Left lung (tissue), 10 donors: ENCODE results near the gene CCDC102B. TPM values are rescaled to one million over a fixed set of nuclear protein-coding genes. Genes with fewer than 3 reads are reported as not detected.

Experiments
- ATAC-seq: fragments of 200-7000 bp; cut with Tn5 transposase; one replicate; pipeline ENCODE4 v1.9.1; 2020; ENCODE audit warnings: moderate library complexity
- DNase-seq, 4 donors: peaks; one replicate each; pipeline ENCODE4 v3.0.0-alpha.2; 2013 to 2020
- H3K27ac ChIP-seq, 2 donors: fragments of 200-600 bp; sonication (generic) in 1 of 2; one replicate each; pipeline versions ENCODE4 v1.5.0 to v1.8.0; 2020 to 2021
- H3K27me3 ChIP-seq, 2 donors: fragments of 200-600 bp; sonication (generic) in 1 of 2; one replicate each; pipeline versions ENCODE4 v1.5.0 to v1.8.0; 2020 to 2021
- H3K36me3 ChIP-seq, 2 donors: fragments of 200-600 bp; sonication (generic) in 1 of 2; one replicate each; pipeline versions ENCODE4 v1.5.0 to v1.8.0; 2020 to 2021
- H3K4me1 ChIP-seq, 2 donors: fragments of 200-600 bp; one replicate each; pipeline ENCODE4 v1.8.0; 2021
- H3K4me3 ChIP-seq, 2 donors: fragments of 200-600 bp; sonication (generic) in 1 of 2; one replicate each; pipeline versions ENCODE4 v1.5.0 to v1.8.0; 2020 to 2021; ENCODE audit warnings: mild to moderate bottlenecking in 1 of 2
- H3K9me3 ChIP-seq, 2 donors: fragments of 200-600 bp; sonication (generic) in 1 of 2; one replicate each; pipeline versions ENCODE4 v1.5.0 to v1.8.0; 2020 to 2021
- CTCF ChIP-seq, 2 donors: fragments of 200-600 bp; sonication (generic) in 1 of 2; IDR thresholded peaks; one replicate each; pipeline versions ENCODE4 v1.5.0 to v1.8.0; 2021; ENCODE audit warnings: antibody characterized with exemption in 2 of 2
- intact Hi-C, 2 donors: fragments of 100-400 bp; cut with DNase I; formaldehyde crosslinking; loops; one replicate each; pipeline versions ENCODE4 v1.11.2 to v1.14.2; 2022
- polyA plus RNA-seq, 6 donors: library from polyadenylated mRNA; unstranded; fragments of 120-200 nt; gene quantifications; one replicate each; pipeline ENCODE4 v1.2.1, GENCODE V29; 2013; ENCODE audit not compliant: insufficient read length in 6 of 6
- total RNA-seq, 2 donors: library from RNA; stranded (reverse); fragmentation: NEBNext Ultra II Directional; extraction: Animal tissue kit (Norgen Biotek cat#: 25700); gene quantifications; one replicate each; pipeline ENCODE4 v1.2.1, GENCODE V29; 2021
- donor health status: DM: no; HTN: yes; CAD: no.
- donor health status: DM: no; HTN: no; CAD: no.

CCDC102B gene
- total and polyA plus RNA-seq, 8 donors: 10.6 to 78.3 (median 15.6) TPM

DNA sequence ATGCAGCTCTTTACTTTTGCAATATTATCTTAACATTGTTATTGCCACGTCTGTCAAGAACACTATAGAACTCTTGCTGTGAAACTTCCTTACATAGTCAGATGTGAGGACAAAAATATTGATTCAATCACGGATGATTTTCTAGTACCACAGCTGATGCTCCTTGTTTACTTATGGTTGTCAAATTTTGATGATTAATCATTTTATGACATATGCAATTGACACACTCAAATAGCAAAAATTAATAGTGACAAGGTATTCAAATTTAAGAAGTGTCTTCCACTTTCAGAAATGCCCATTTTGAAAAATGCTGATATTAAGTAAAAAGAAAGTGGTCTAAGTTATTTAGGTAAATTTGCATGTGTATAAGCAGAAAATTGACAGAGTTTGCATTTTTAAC lies 284.0 kb downstream of the CCDC102B start:
- no peak for TF ChIP-seq CTCF (IDR thresholded peaks at IDR 0.05)

DNA sequence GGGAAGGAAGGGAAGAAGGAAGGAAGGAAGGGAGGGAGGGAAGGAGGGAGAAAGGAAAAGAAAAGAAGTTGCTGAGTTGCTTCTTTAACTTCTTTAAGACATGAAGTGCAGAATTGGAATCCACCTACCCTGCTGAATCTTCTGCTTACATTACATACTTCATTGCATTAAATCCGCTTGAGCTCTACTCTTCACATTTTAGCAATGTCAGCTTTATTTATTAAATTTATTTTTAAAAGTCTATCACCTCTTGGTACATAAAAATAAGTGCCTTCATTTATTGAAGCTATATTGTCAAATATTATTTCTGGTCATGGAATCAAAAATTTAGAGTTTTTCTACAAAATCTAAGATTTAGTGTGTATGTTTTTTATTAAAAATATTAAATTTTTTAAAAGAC lies 284.6 kb downstream of the CCDC102B start:
- no peaks in the 10 kb centered on the region for H3K36me3 ChIP-seq
- H3K4me3 ChIP-seq: no peak overlapping the region
- H3K27me3 ChIP-seq: no peaks in the 10 kb centered on the region
- intact Hi-C loops: no loop called here
- no peak overlapping the region for H3K27ac ChIP-seq
- H3K4me1 ChIP-seq: no peaks in the 10 kb centered on the region
- DNase-seq (no peak), ATAC-seq (no peak)
- TF ChIP-seq CTCF (IDR thresholded peaks at IDR 0.05): no peak
- no peaks in the 10 kb centered on the region for H3K9me3 ChIP-seq

More for the DNA sequence above, 284.0 kb downstream of the CCDC102B start:
- H3K9me3 ChIP-seq: no peaks in the 10 kb centered on the region
- no peak overlapping the region for H3K27ac ChIP-seq
- intact Hi-C loops: no loop called here
- no peaks in the 10 kb centered on the region for H3K27me3 ChIP-seq
- ATAC-seq (no peak), DNase-seq (no peak)
- H3K4me1 ChIP-seq: no peaks in the 10 kb centered on the region
- H3K4me3 ChIP-seq: no peak overlapping the region
- H3K36me3 ChIP-seq: no peaks in the 10 kb centered on the region

- Histone ChIP-seq H3K27ac (no peak overlapping the region), H3K27me3 (no peaks in the 10 kb centered on the region), H3K4me3 (no peak overlapping the region), H3K4me1 (no peaks in the 10 kb centered on the region), H3K36me3 (no peaks in the 10 kb centered on the region), H3K9me3 (no peaks in the 10 kb centered on the region)
- no peak for ATAC-seq
- intact Hi-C loops: no loop called here
- no peak for DNase-seq
- TF ChIP-seq CTCF (IDR thresholded peaks at IDR 0.05): no peak
Measured at GRCh38 chr18:69085951-69086350, 288.1 kb downstream of the CCDC102B start.

DNA sequence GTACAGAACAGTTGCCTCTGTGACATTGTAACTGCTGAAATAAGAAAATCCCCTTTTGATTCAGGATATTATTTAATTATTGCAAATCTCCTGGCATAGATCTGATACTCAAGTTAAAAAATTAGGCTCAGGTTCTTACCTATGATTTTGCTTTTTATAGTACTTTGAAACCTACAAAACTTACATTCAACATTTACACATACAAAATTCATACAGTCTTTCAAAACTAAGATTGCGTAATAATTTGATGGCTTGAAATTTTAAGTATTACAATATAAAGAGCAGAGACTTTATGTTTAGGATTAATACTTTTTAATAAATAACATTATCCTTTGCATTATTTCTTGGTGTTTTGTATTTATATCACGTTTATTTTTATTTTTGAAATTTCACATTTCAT lies 291.1 kb downstream of the CCDC102B start:
- ATAC-seq: no peak
- H3K4me1 ChIP-seq: no peaks in the 10 kb centered on the region
- TF ChIP-seq CTCF (IDR thresholded peaks at IDR 0.05): no peak
- no peaks in the 10 kb centered on the region for H3K9me3 ChIP-seq
- no peak overlapping the region for H3K4me3 ChIP-seq
- H3K36me3 ChIP-seq: no peaks in the 10 kb centered on the region
- no peak for DNase-seq
- H3K27ac ChIP-seq: no peak overlapping the region
- intact Hi-C loops: no loop called here
- H3K27me3 ChIP-seq: no peaks in the 10 kb centered on the region

DNA sequence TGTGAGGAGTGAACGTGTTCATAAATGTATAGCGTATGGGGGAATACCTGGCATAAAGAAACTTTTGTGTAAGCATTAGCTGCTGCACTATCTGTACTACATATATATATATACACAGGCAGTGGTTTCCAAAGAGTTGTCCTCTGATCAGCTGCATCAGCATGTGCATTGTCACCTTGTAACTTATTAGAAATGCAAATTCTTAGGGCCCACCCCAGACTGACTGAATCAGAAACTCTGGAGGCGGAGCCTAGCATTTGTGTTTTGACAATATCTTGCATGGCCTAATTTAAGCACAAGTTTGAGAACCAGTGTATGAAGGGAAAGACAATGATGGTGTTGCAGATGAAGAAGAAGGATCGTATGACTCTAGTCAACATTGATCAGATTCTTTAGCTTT lies 299.5 kb downstream of the CCDC102B start:
- Histone ChIP-seq H3K4me1 (no peaks in the 10 kb centered on the region), H3K36me3 (no peaks in the 10 kb centered on the region), H3K27me3 (no peaks in the 10 kb centered on the region), H3K9me3 (no peaks in the 10 kb centered on the region), H3K4me3 (no peak overlapping the region), H3K27ac (no peak overlapping the region)
- no peak for ATAC-seq
- no peak for DNase-seq
- intact Hi-C loops: no loop called here
- no peak for TF ChIP-seq CTCF (IDR thresholded peaks at IDR 0.05)
